ENCODE measurements around the gene EDARADD. TPM values are rescaled to one million over a fixed set of nuclear protein-coding genes. Genes with fewer than 3 reads are reported as not detected.
"Not testable (repeated sequence)": the region's sequence is repeated elsewhere in the genome, so short reads cannot be mapped to it uniquely, and the experiment has no call there.

EDARADD gene
- total RNA-seq, 4 donors from 2014 or later = 0.27 to 1.7 (median 0.31) TPM; not detected in 1

DNA sequence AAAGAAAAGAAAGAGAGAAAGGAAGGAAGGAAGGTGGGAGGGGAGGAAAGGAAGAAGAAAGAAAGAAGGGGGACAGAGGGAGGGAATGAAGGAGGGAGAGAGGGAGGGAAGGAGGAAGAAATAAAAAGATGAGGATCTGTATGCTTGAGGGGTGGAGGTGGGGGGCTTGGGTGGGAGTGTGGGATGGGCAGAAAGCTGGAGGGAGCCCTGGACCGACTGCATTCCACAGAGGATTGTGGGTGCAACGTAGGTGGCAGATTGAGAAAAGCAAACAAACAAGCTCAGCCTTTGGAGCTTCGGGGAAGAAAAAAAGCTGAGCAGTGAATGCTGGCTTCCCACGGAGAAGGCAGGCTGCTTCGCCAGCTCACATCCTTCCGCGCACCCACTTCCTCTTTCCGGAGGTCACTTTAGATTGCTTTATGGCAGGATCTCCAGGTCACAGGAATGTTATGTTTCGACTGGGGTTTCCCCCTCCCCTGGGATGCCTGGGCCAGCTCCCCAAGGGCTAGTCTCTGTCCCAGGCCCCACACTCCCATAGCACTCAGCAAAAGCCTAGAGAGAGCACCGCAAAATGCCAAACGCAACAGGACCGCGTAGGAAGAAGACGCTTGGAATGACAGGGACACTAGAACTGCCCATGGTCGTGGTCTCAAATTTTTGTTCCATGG lies 109.0 kb downstream of the EDARADD start:
- WGBS, 2 donors (ENCODE audit: low coverage in 1 of 2) = 15 to 17% methylated on average over 10 to 12 of the region's 15 CpGs
- Histone ChIP-seq H3K4me3 (peak overlapping the region; percentile 27 to 42), H3K36me3 (no peaks in the 10 kb centered on the region), H3K9me3 (no peaks in the 10 kb centered on the region), H3K27me3 (no peaks in the 10 kb centered on the region), H3K27ac (peak overlapping the region in 1 of 4 donors; percentile 55), H3K4me1 (peaks cover 0 to 10% (median 0%) of the 10 kb centered on the region in 3 donors)
- peak; percentile 57 for ATAC-seq
- no peak for TF ChIP-seq CTCF (IDR thresholded peaks at IDR 0.05)
- TF ChIP-seq POLR2A (IDR thresholded peaks at IDR 0.05) = no peak
- TF ChIP-seq POLR2AphosphoS5 (IDR thresholded peaks at IDR 0.05) = no peak
- TF ChIP-seq EP300 (IDR thresholded peaks at IDR 0.05) = no peak

DNA sequence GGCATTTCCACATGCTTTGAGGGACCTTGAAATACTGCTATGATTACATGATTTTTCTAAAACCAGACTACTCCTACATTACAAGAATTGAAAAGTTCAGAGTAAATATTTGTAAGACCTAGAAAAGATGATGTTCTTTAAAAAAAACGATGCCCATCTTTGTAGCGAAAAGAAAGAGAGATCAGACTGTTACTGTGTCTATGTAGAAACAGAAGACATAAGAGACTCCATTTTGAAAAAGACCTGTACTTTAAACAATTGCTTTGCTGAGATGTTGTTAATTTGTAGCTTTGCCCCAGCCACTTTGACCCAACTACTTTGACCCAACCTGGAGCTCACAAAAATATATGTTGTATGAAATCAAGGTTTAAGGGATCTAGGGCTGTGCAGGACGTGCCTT lies 110.3 kb downstream of the EDARADD start:
- not testable (repeated sequence) for ATAC-seq, H3K36me3 ChIP-seq, H3K9me3 ChIP-seq, H3K27ac ChIP-seq, H3K4me3 ChIP-seq, H3K27me3 ChIP-seq
- peaks cover 0 to 10% (median 0%) of the 10 kb centered on the region in 3 donors for H3K4me1 ChIP-seq
- WGBS, 2 donors (ENCODE audit: low coverage in 1 of 2) = 50 to 58% methylated on average over 2 to 3 of the region's 3 CpGs

DNA sequence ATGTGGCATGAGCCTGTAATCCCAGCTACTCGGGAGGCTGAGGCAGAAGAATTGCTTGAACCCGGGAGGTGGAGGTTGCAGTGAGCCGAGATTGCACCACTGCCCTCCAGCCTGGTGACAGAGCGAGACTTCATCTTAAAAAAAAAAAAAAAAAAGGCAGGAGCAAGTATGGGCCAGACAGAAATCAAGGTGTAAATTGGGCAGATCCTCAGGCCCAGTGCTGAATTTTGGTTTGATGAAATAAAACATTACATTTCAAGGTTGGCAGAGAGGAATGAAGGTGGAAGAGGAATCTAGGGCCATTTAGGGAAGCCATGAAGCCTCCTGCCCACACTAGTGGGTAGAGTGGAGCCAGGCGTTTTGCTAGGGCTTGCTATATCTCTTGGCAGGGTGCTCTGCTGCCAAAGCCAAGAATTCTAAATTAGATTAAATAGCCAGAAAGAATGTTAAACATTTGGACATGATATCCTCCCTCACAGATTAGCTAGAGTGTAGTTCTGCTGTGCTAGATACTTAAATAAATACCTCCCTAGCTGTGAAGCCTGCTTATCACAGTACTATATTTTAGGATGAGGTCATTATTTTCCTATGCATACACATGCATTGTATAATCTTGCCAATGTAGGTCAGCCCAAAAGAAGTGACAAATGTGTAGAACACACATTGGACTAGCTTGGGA lies 113.1 kb downstream of the EDARADD start:
- H3K4me1 ChIP-seq = peaks cover 0 to 10% (median 0%) of the 10 kb centered on the region in 3 donors
- no peak overlapping the region for H3K4me3 ChIP-seq
- TF ChIP-seq POLR2AphosphoS5 (IDR thresholded peaks at IDR 0.05) = no peak
- TF ChIP-seq POLR2A (IDR thresholded peaks at IDR 0.05) = no peak
- TF ChIP-seq EP300 (IDR thresholded peaks at IDR 0.05) = no peak
- no peak for TF ChIP-seq CTCF (IDR thresholded peaks at IDR 0.05)
- peak overlapping the region in 1 of 4 donors; percentile 59 for H3K27ac ChIP-seq
- ATAC-seq = peak; percentile 74
- no peaks in the 10 kb centered on the region for H3K9me3 ChIP-seq
- WGBS, 2 donors (ENCODE audit: low coverage in 1 of 2) = 26 to 68% methylated on average over 2 to 5 of the region's 5 CpGs
- H3K27me3 ChIP-seq = no peaks in the 10 kb centered on the region
- H3K36me3 ChIP-seq = no peaks in the 10 kb centered on the region

GRCh38 chr1:236508593-236509027 lies 114.5 kb downstream of the EDARADD start:
- H3K27ac ChIP-seq = no peak overlapping the region
- no peaks in the 10 kb centered on the region for H3K27me3 ChIP-seq
- no peaks in the 10 kb centered on the region for H3K4me1 ChIP-seq
- ATAC-seq = no peak
- H3K4me3 ChIP-seq = no peak overlapping the region
- H3K9me3 ChIP-seq = no peaks in the 10 kb centered on the region
- H3K36me3 ChIP-seq = no peaks in the 10 kb centered on the region
- WGBS, 2 donors (ENCODE audit: low coverage in 1 of 2) = 71 to 82% methylated on average over 5 to 6 of the region's 6 CpGs
- TF ChIP-seq POLR2AphosphoS5 (IDR thresholded peaks at IDR 0.05) (no peak), POLR2A (IDR thresholded peaks at IDR 0.05) (no peak), EP300 (IDR thresholded peaks at IDR 0.05) (no peak), CTCF (IDR thresholded peaks at IDR 0.05) (no peak)

DNA sequence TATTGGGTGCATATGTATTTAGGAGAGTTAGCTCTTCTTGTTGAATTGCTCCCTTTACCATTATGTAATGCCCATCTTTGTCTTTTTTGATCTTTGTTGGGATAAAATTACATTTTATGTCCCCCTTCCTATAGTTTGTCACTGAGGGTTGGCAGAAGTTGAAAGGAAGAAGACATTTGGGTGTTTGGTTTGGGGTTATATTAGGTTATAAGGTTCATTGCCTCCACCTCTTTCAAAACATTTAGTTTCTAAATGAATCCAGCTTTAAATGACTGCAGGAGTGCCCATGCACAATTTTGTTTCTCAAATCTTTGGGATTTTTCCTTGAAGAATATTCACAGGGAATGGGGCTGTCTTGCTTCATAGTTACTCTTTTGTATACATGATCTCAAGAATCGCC lies 115.1 kb downstream of the EDARADD start:
- TF ChIP-seq POLR2AphosphoS5 (IDR thresholded peaks at IDR 0.05) (no peak), EP300 (IDR thresholded peaks at IDR 0.05) (no peak), CTCF (IDR thresholded peaks at IDR 0.05) (no peak), POLR2A (IDR thresholded peaks at IDR 0.05) (no peak)
- Histone ChIP-seq H3K36me3 (no peaks in the 10 kb centered on the region), H3K9me3 (no peaks in the 10 kb centered on the region), H3K4me3 (no peak overlapping the region), H3K27me3 (no peaks in the 10 kb centered on the region), H3K27ac (no peak overlapping the region), H3K4me1 (no peaks in the 10 kb centered on the region)
- WGBS, 2 donors (ENCODE audit: low coverage in 1 of 2) = 86% methylated on average over 1 of the region's 1 CpG; no CpG with 5 or more reads in 1 of the 2 donors
- ATAC-seq = no peak

Measured in gastroesophageal sphincter (tissue), 4 donors.